Upper lobe of left lung (tissue), 6 donors: ENCODE results near the gene FAM120B. TPM values are rescaled to one million over a fixed set of nuclear protein-coding genes. Genes with fewer than 3 reads are reported as not detected.

Experiments
- ATAC-seq, 2 donors: fragments of 200-7000 bp; cut with Tn5 transposase; one replicate each; pipeline ENCODE4 v1.9.1; 2022; ENCODE audit warnings: mild to moderate bottlenecking in 2 of 2, moderate library complexity in 2 of 2; ENCODE audit not compliant: low FRiP score in 2 of 2
- DNase-seq, 2 donors: peaks; one replicate each; pipeline ENCODE4 v3.0.0-alpha.2; 2019 to 2020
- H3K27ac ChIP-seq, 4 donors: fragments of 200-600 bp; sonication (generic); one replicate each; pipeline ENCODE4 v1.5.1; 2016 to 2019
- H3K27me3 ChIP-seq, 4 donors: fragments of 200-600 bp; sonication (generic); one replicate each; pipeline ENCODE4 v1.5.1; 2017 to 2019
- H3K36me3 ChIP-seq, 4 donors: fragments of 200-600 bp; sonication (generic); one replicate each; pipeline ENCODE4 v1.5.1; 2016 to 2019
- H3K4me1 ChIP-seq, 4 donors: fragments of 200-600 bp; sonication (generic); one replicate each; pipeline ENCODE4 v1.5.1; 2018 to 2019
- H3K4me3 ChIP-seq, 4 donors: fragments of 200-600 bp; sonication (generic); one replicate each; pipeline ENCODE4 v1.5.1; 2017 to 2019; ENCODE audit warnings: mild to moderate bottlenecking in 2 of 4, moderate library complexity in 1 of 4
- H3K9me3 ChIP-seq, 4 donors: fragments of 200-600 bp; sonication (generic); one replicate each; pipeline ENCODE4 v1.5.1; 2018 to 2019
- EP300 ChIP-seq, 4 donors: sonication (generic); formaldehyde crosslinking; IDR thresholded peaks; one replicate each; pipeline ENCODE4 v1.5.1; 2017; ENCODE audit warnings: antibody characterized with exemption in 4 of 4, control low read depth in 2 of 4
- POLR2A ChIP-seq, 4 donors: fragments of 450-650 bp; IDR thresholded peaks; one replicate each; pipeline ENCODE4 v1.5.1; 2016 to 2017; ENCODE audit warnings: antibody characterized with exemption in 4 of 4, mild to moderate bottlenecking in 2 of 4
- POLR2AphosphoS5 ChIP-seq, 2 donors: sonication (generic); formaldehyde crosslinking; IDR thresholded peaks; one replicate each; pipeline ENCODE4 v1.5.1; 2017; ENCODE audit warnings: antibody characterized with exemption in 2 of 2
- WGBS, 2 donors: methylation state at CpG; one replicate each; pipeline ENCODE4 v1.1.5; 2017 to 2018; 5-methylcytosine and 5-hydroxymethylcytosine counted together
- total RNA-seq, 6 donors: library from RNA; depleted of rRNA in 4 of 6; stranded (reverse); fragments of >200 nt in 4 of 6; gene quantifications; one replicate each; pipeline versions ENCODE4 v1.1.0 to v1.2.1, GENCODE V29; 2016 to 2021
- TF ChIP-seq, protein P1 (sequence below), 6 experiments: fragments of 450-650 bp in 4 of 6; fragments of 200-600 bp in 2 of 6; sonication (generic) in 2 of 6; IDR thresholded peaks; one replicate each; pipeline ENCODE4 v1.5.1; 2016 to 2019; ENCODE audit warnings: antibody characterized with exemption in 6 of 6
- donor health status: DM: no; HTN: no; CAD: no; lungs with moderate emphysema.
- donor health status: DM: no; HTN: yes; CAD: no; lungs with severe emphysema.

FAM120B gene
- total RNA-seq, 6 donors from 2014 or later, result 20.1 to 51.3 (median 28.3) TPM

DNA sequence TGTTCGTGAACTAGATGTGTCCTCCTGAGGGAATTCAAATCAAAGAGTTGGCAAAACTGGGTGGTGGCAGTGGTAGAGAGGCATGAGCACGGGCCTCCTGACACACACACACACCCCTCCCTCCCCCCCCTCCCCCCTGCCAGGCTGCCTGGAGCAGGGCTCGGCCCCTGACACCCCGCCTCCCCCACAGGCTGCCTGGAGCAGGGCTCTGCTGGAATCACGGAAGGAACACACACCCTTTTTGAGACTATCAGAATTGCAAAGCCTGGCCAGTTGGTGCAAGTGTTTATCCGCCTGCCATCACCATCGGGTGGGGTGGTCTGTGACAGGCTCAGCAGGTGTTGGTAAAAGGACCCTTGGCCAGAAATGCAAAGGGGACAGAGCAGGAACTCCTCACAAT lies 59.0 kb downstream of the FAM120B start:
- no peak overlapping the region for H3K27ac ChIP-seq
- no peak overlapping the region for H3K4me3 ChIP-seq
- no peaks in the 10 kb centered on the region for H3K9me3 ChIP-seq
- H3K27me3 ChIP-seq, result no peaks in the 10 kb centered on the region
- 70 to 73% methylated on average over 7 of the region's 7 CpGs for WGBS, 2 donors
- ATAC-seq, result no peak
- peaks cover 0 to 12% (median 0%) of the 10 kb centered on the region in 4 donors for H3K4me1 ChIP-seq
- no peak for DNase-seq
- peaks cover 0 to 45% (median 29%) of the 10 kb centered on the region in 4 donors for H3K36me3 ChIP-seq
- TF ChIP-seq POLR2A (IDR thresholded peaks at IDR 0.05) (no peak), POLR2AphosphoS5 (IDR thresholded peaks at IDR 0.05) (no peak), EP300 (IDR thresholded peaks at IDR 0.05) (no peak)
- TF ChIP-seq, protein P1, sequence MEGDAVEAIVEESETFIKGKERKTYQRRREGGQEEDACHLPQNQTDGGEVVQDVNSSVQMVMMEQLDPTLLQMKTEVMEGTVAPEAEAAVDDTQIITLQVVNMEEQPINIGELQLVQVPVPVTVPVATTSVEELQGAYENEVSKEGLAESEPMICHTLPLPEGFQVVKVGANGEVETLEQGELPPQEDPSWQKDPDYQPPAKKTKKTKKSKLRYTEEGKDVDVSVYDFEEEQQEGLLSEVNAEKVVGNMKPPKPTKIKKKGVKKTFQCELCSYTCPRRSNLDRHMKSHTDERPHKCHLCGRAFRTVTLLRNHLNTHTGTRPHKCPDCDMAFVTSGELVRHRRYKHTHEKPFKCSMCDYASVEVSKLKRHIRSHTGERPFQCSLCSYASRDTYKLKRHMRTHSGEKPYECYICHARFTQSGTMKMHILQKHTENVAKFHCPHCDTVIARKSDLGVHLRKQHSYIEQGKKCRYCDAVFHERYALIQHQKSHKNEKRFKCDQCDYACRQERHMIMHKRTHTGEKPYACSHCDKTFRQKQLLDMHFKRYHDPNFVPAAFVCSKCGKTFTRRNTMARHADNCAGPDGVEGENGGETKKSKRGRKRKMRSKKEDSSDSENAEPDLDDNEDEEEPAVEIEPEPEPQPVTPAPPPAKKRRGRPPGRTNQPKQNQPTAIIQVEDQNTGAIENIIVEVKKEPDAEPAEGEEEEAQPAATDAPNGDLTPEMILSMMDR (IDR thresholded peaks at IDR 0.05), result no peak

DNA sequence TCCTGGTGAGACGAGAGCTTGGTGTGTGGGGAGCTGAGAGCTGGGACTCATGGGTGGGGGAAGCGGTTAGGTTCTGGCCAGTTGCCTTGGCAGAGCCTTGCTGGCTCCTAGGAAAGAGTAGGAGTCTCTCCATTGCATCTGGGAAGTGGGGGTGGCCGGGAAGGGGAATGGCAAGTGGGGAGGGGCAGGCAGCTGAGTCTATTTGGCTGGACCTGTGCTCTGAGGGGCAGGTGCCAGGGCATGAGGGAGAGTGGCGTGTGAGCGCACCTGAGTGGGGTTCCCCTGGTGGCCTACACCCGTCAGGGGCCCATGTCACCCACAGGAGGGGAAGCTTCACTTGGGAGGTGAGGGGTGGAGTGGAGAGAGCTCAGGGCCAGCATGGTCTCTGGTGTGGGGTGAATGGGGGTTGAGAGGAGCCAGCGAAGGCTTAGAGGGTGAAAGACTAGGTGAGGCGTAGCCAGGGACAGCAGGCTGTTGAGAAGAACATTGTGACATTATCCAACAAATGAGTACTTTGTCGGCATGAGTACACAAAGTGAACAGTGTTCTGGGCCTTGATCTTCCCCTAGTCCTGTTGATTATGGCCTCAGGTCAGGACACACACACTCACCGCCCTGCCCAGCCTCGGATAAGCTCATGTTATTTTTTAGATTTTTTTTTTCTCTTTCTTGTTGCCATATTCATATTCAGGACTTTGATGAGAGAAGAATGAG lies 59.8 kb downstream of the FAM120B start:
- Histone ChIP-seq H3K27ac (peak overlapping the region in 1 of 4 donors; percentile 6), H3K27me3 (no peaks in the 10 kb centered on the region), H3K4me3 (no peak overlapping the region), H3K9me3 (no peaks in the 10 kb centered on the region), H3K36me3 (peaks cover 0 to 42% (median 28%) of the 10 kb centered on the region in 4 donors), H3K4me1 (peaks cover 0 to 12% (median 0%) of the 10 kb centered on the region in 4 donors)
- no peak for TF ChIP-seq POLR2A (IDR thresholded peaks at IDR 0.05)
- no peak for TF ChIP-seq POLR2AphosphoS5 (IDR thresholded peaks at IDR 0.05)
- TF ChIP-seq, protein P1 (IDR thresholded peaks at IDR 0.05), result no peak
- no peak for TF ChIP-seq EP300 (IDR thresholded peaks at IDR 0.05)
- ATAC-seq (peak in 1 of 2 donors; percentile 25), DNase-seq (no peak)
- 85 to 91% methylated on average over 11 of the region's 11 CpGs for WGBS, 2 donors

DNA sequence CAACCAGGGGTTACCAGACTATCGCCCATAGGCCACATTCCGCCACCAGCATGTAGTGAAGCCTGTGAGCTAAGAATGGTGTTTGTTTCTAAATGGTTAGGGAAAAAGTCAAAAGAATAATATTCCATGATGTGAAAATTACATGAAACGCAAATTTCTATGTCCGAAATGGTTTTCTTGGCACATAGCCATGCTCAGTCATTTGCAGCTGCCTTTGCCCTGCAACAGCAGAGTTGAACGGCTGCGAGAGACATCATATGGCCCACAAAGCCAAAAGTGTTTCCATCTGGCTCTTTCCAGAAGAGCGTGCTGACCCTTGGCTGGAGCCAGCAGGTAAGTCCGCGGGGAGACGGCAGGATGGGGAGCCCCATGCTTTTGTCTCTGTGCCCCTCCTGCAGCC lies 60.7 kb downstream of the FAM120B start:
- DNase-seq, result no peak
- no peaks in the 10 kb centered on the region for H3K27me3 ChIP-seq
- H3K27ac ChIP-seq, result no peak overlapping the region
- H3K9me3 ChIP-seq, result no peaks in the 10 kb centered on the region
- TF ChIP-seq, protein P1 (IDR thresholded peaks at IDR 0.05), result no peak
- TF ChIP-seq EP300 (IDR thresholded peaks at IDR 0.05) (no peak), POLR2A (IDR thresholded peaks at IDR 0.05) (no peak), POLR2AphosphoS5 (IDR thresholded peaks at IDR 0.05) (no peak)
- H3K4me1 ChIP-seq, result peaks cover 0 to 12% (median 0%) of the 10 kb centered on the region in 4 donors
- ATAC-seq, result no peak
- WGBS, 2 donors, result 85 to 91% methylated on average over 10 of the region's 10 CpGs
- H3K4me3 ChIP-seq, result no peak overlapping the region
- H3K36me3 ChIP-seq, result peaks cover 0 to 35% (median 22%) of the 10 kb centered on the region in 4 donors

DNA sequence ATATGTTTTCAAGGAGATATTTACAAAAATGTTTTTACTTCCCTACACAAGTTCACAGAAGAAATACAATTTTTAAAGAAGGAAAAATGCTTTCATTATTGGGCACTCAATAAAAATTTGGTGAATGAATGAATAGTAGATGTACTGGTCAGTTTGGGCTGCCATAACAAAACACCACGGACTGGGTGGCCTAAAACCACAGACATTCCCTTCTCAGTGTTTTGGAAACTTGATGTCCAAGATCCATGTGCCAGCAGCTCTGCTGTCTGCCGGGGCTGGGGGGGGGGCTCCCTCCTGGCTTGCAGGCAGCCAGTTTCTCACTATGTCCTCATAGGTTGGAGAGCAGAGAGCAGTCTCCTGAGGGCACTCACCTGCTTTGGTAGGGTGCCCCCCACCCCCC lies 62.0 kb downstream of the FAM120B start:
- no peaks in the 10 kb centered on the region for H3K27me3 ChIP-seq

More for the DNA sequence above, 62.0 kb downstream of the FAM120B start:
- Histone ChIP-seq H3K36me3 (peaks cover 0 to 23% (median 13%) of the 10 kb centered on the region in 4 donors), H3K27ac (no peak overlapping the region), H3K4me3 (no peak overlapping the region), H3K9me3 (no peaks in the 10 kb centered on the region), H3K4me1 (peaks cover 0 to 12% (median 0%) of the 10 kb centered on the region in 4 donors)
- ATAC-seq (no peak), DNase-seq (no peak)
- 87 to 98% methylated on average over 2 of the region's 2 CpGs for WGBS, 2 donors
- TF ChIP-seq, protein P1 (IDR thresholded peaks at IDR 0.05), result no peak
- TF ChIP-seq POLR2AphosphoS5 (IDR thresholded peaks at IDR 0.05) (no peak), POLR2A (IDR thresholded peaks at IDR 0.05) (no peak), EP300 (IDR thresholded peaks at IDR 0.05) (no peak)
